ENCODE results near the gene FUT8.

DNA sequence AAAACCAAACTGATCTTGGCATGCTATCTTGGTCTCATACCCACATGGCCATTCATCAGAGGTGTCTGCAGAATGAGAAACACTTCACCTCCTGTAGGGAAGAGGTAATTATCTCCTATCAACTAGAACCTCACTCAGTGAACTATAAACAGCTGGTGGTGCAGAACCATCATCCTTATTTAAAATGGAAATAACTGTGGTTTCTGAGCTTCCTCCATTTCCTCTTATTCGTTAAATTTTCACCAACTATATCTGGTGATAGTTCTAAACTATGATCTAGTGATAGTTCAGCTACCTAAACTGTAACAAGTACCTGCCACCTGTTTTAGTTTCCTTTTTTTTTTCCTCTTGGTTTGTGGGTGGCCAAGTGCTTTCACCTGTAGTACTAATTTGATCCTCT lies 218.5 kb downstream of the FUT8 start:
- no peak for TF ChIP-seq POLR2A (IDR thresholded peaks at IDR 0.05)
- no peak for TF ChIP-seq CTCF (IDR thresholded peaks at IDR 0.05 in 4 of 5, conservative IDR thresholded peaks at IDR 0.05 in 1 of 5)

Data from gastrocnemius medialis (tissue), 4 donors.